H1 (cell line): ENCODE results near the gene ALPL. TPM values are rescaled to one million over a fixed set of nuclear protein-coding genes. Genes with fewer than 3 reads are reported as not detected.

Experiments
- CTCF ChIA-PET: fragments of 300-600 bp; sonication (Branson Sonifier 250); formaldehyde crosslinking; loops from one replicate; lab custom pipeline; 2021; ENCODE audit not compliant: partially characterized antibody; lab: Charles Lee
- POLR2A ChIA-PET: fragments of 300-600 bp; sonication (Branson Sonifier 250); formaldehyde crosslinking; loops from one replicate; lab custom pipeline; 2021; ENCODE audit warnings: inconsistent platforms; ENCODE audit not compliant: partially characterized antibody; lab: Charles Lee
- DNase-seq, 2 experiments: peaks; one replicate each; pipeline versions ENCODE4 v3.0.0 to v3.0.0-alpha.2; 2010 to 2022; ENCODE audit warnings: low spot score in 2 of 2, low read depth in 1 of 2, mixed read lengths in 1 of 2
- FAIRE-seq: peaks from 2 replicates; lab custom pipeline; 2011; peaks lifted over from hg19 to GRCh38; lab: Jason Lieb, UNC
- H2AFZ ChIP-seq: 2 replicates; pipeline ENCODE4 v1.8.1; 2012; ENCODE audit warnings: low read length, inconsistent platforms
- H2AK5ac ChIP-seq: 2 replicates; pipeline ENCODE4 v1.6.1; 2013; ENCODE audit warnings: low read depth, low read length
- H2BK120ac ChIP-seq: replicated peaks from 2 replicates; pipeline ENCODE3; 2013; ENCODE audit warnings: low read depth, low read length, inconsistent platforms
- H2BK12ac ChIP-seq: 2 replicates; pipeline ENCODE4 v1.6.1; 2013; ENCODE audit warnings: low read depth, low read length
- H2BK15ac ChIP-seq: 2 replicates; pipeline ENCODE4 v1.6.1; 2013; ENCODE audit warnings: low read length
- H2BK20ac ChIP-seq: 2 replicates; pipeline ENCODE4 v1.6.1; 2013; ENCODE audit warnings: low read length
- H2BK5ac ChIP-seq: 2 replicates; pipeline ENCODE4 v1.6.1; 2013; ENCODE audit warnings: low read depth, low read length
- H3K14ac ChIP-seq: 2 replicates; pipeline ENCODE4 v1.6.1; 2013; ENCODE audit warnings: inconsistent platforms; ENCODE audit not compliant: insufficient read length
- H3K18ac ChIP-seq: 2 replicates; pipeline ENCODE4 v1.6.1; 2013; ENCODE audit warnings: low read length; ENCODE audit errors: extremely low read depth
- H3K23ac ChIP-seq: 2 replicates; pipeline ENCODE4 v1.6.1; 2013; ENCODE audit warnings: inconsistent platforms; ENCODE audit not compliant: insufficient read length
- H3K23me2 ChIP-seq: 2 replicates; pipeline ENCODE4 v1.6.1; 2013; ENCODE audit warnings: low read depth, low read length
- H3K27ac ChIP-seq: 2 replicates; pipeline ENCODE4 v1.6.1; 2011; ENCODE audit warnings: low read depth, low read length, inconsistent platforms
- H3K27me3 ChIP-seq, 4 experiments: replicated peaks in 1 of 4; 1 replicate in 1 of 4; 2 replicates in 3 of 4; pipeline versions ENCODE4 v1.6.1 to v1.8.1; 2011 to 2013; ENCODE audit warnings: low read length in 3 of 4, mild to moderate bottlenecking in 3 of 4, inconsistent platforms in 2 of 4, mixed read lengths in 2 of 4, moderate library complexity in 1 of 4; ENCODE audit not compliant: control insufficient read depth in 3 of 4, insufficient read depth in 3 of 4; ENCODE audit errors: extremely low read depth in 1 of 4
- H3K36me3 ChIP-seq, 4 experiments: 2 replicates each; pipeline versions ENCODE4 v1.6.1 to v1.8.1; 2011 to 2013; ENCODE audit warnings: mild to moderate bottlenecking in 4 of 4, low read length in 3 of 4, moderate library complexity in 2 of 4, control low read depth in 1 of 4, inconsistent platforms in 1 of 4; ENCODE audit not compliant: insufficient read depth in 4 of 4, control insufficient read depth in 2 of 4
- H3K4ac ChIP-seq: replicated peaks from 2 replicates; pipeline ENCODE3; 2013; ENCODE audit warnings: low read length, low read depth, mixed read lengths, inconsistent platforms; ENCODE audit not compliant: insufficient read length
- H3K4me1 ChIP-seq, 4 experiments: replicated peaks in 1 of 4; 1 replicate in 1 of 4; 2 replicates in 3 of 4; pipeline versions ENCODE4 v1.6.1 to v1.8.1; 2011 to 2013; ENCODE audit warnings: low read length in 3 of 4, inconsistent platforms in 2 of 4, mixed read lengths in 1 of 4; ENCODE audit not compliant: insufficient read depth in 4 of 4, control insufficient read depth in 3 of 4
- H3K4me2 ChIP-seq, 2 experiments: 2 replicates each; pipeline versions ENCODE4 v1.6.1 to v1.8.1; 2011 to 2013; ENCODE audit warnings: low read depth in 2 of 2, low read length in 2 of 2, control low read depth in 1 of 2, inconsistent platforms in 1 of 2, mild to moderate bottlenecking in 1 of 2; ENCODE audit not compliant: insufficient read depth in 1 of 2
- H3K4me3 ChIP-seq, 4 experiments: fragments of 200-600, 300-600 bp in 1 of 4; sonication (generic), shearing (Covaris generic), sonication (Bioruptor Twin) in 1 of 4; 2 replicates each; pipeline versions ENCODE4 v1.5.1 to v1.8.1; 2011 to 2016; ENCODE audit warnings: low read length in 4 of 4, low read depth in 3 of 4, control low read depth in 2 of 4, inconsistent platforms in 2 of 4, mild to moderate bottlenecking in 2 of 4, mixed read lengths in 1 of 4, moderate library complexity in 1 of 4; ENCODE audit not compliant: insufficient read depth in 2 of 4; ENCODE audit errors: extremely low read depth in 1 of 4
- H3K56ac ChIP-seq: replicated peaks from 2 replicates; pipeline ENCODE3; 2013; ENCODE audit warnings: low read depth, mild to moderate bottlenecking, mixed read lengths, low read length, inconsistent platforms; ENCODE audit not compliant: insufficient read length
- H3K79me1 ChIP-seq: 2 replicates; pipeline ENCODE4 v1.6.1; 2013; ENCODE audit warnings: low read depth, low read length, control low read depth
- H3K79me2 ChIP-seq, 2 experiments: 2 replicates each; pipeline versions ENCODE4 v1.6.1 to v1.8.1; 2012 to 2013; ENCODE audit warnings: low read length in 2 of 2, mild to moderate bottlenecking in 2 of 2, inconsistent platforms in 1 of 2; ENCODE audit not compliant: insufficient read depth in 2 of 2, control insufficient read depth in 1 of 2
- H3K9ac ChIP-seq, 4 experiments: replicated peaks in 1 of 4; 1 replicate in 1 of 4; 2 replicates in 3 of 4; pipeline versions ENCODE4 v1.6.1 to v1.8.1; 2011 to 2013; ENCODE audit warnings: low read depth in 3 of 4, low read length in 3 of 4, control low read depth in 2 of 4, mild to moderate bottlenecking in 2 of 4, moderate library complexity in 2 of 4, inconsistent platforms in 1 of 4; ENCODE audit errors: extremely low read depth in 1 of 4
- H3K9me3 ChIP-seq, 2 experiments: 2 replicates each; pipeline versions ENCODE4 v1.6.1 to v1.8.1; 2012 to 2013; ENCODE audit warnings: mild to moderate bottlenecking in 2 of 2, moderate library complexity in 2 of 2, control low read depth in 1 of 2, inconsistent platforms in 1 of 2, low read depth in 1 of 2, low read length in 1 of 2, mixed read lengths in 1 of 2; ENCODE audit not compliant: insufficient read depth in 2 of 2
- H4K20me1 ChIP-seq, 2 experiments: replicated peaks in 1 of 2; 2 replicates each; pipeline versions ENCODE3 to v1.8.1; 2011 to 2013; ENCODE audit warnings: inconsistent platforms in 2 of 2, low read length in 2 of 2, mild to moderate bottlenecking in 1 of 2; ENCODE audit not compliant: insufficient read depth in 2 of 2, control insufficient read depth in 1 of 2
- H4K5ac ChIP-seq: 2 replicates; pipeline ENCODE4 v1.6.1; 2013; ENCODE audit warnings: low read length, low read depth, mixed read lengths, inconsistent platforms; ENCODE audit not compliant: insufficient read length
- H4K8ac ChIP-seq: 2 replicates; pipeline ENCODE4 v1.8.0; 2013; ENCODE audit warnings: mild to moderate bottlenecking, moderate library complexity, low read length, inconsistent platforms; ENCODE audit not compliant: insufficient read depth; ENCODE audit errors: extremely low read depth
- H4K91ac ChIP-seq: replicated peaks from 2 replicates; pipeline ENCODE3; 2013; ENCODE audit warnings: low read length, mixed read lengths, inconsistent platforms; ENCODE audit not compliant: insufficient read length
- RAD21 ChIP-seq, 2 experiments: IDR thresholded peaks in 1 of 2; conservative IDR thresholded peaks in 1 of 2; 2 replicates each; pipeline ENCODE4 v1.6.1; 2011; ENCODE audit warnings: low read depth in 2 of 2, low read length in 2 of 2, improper control_type of control experiment in 1 of 2, inconsistent platforms in 1 of 2, mild to moderate bottlenecking in 1 of 2, moderate library complexity in 1 of 2
- SAP30 ChIP-seq: fragments of 300-600 bp; sonication (generic); IDR thresholded peaks from 2 replicates; pipeline ENCODE4 v1.7.1; 2012; ENCODE audit warnings: low read length, moderate library complexity, mild to moderate bottlenecking, inconsistent platforms; ENCODE audit not compliant: insufficient read depth, insufficient replicate concordance
- SP1 ChIP-seq: IDR thresholded peaks from 2 replicates; pipeline ENCODE4 v1.6.1; 2011; ENCODE audit warnings: low read depth, low read length
- TAF1 ChIP-seq: IDR thresholded peaks from 2 replicates; pipeline ENCODE4 v1.6.1; 2011; ENCODE audit warnings: mild to moderate bottlenecking, low read depth, low read length
- TAF7 ChIP-seq: optimal IDR thresholded peaks from 2 replicates; pipeline ENCODE3; 2011; ENCODE audit warnings: low read depth, mild to moderate bottlenecking, inconsistent platforms, low read length, moderate library complexity, borderline replicate concordance
- TEAD4 ChIP-seq: IDR thresholded peaks from 2 replicates; pipeline ENCODE4 v1.6.1; 2012; ENCODE audit warnings: low read depth, low read length, inconsistent platforms, mixed read lengths
- WGBS, 2 experiments: shearing (Covaris generic) in 1 of 2; methylation state at CpG; one replicate each; pipeline versions ENCODE4 v1.1.6 to v1.1.7; 2013 to 2015; ENCODE audit warnings: low lambda C conversion rate in 2 of 2, mixed read lengths in 2 of 2, inconsistent platforms in 1 of 2, low coverage in 1 of 2, missing lambda C conversion rate in 1 of 2; ENCODE audit not compliant: insufficient replicate concordance in 2 of 2, insufficient coverage in 1 of 2, insufficient read length in 1 of 2; ENCODE audit errors: extremely low coverage in 1 of 2, missing lambda C conversion rate in 1 of 2; 5-methylcytosine and 5-hydroxymethylcytosine counted together
- polyA plus RNA-seq, 7 experiments: library from polyadenylated mRNA; depleted of rRNA in 3 of 7; stranded (reverse) in 5 of 7; unstranded in 2 of 7; fragments of >200 nt in 5 of 7; fragments of 200-250 nt in 2 of 7; gene quantifications; 1 replicate in 5 of 7; 2 replicates in 1 of 7; 4 replicates in 1 of 7; pipeline versions ENCODE4 v1.2.1 to v1.2.3, GENCODE V29; 2011 to 2013; ENCODE audit warnings: missing spikeins in 2 of 7, mixed read lengths in 2 of 7
- total RNA-seq: library from RNA; stranded (reverse); fragmentation: NEBNext Ultra II Directional; extraction: Animal tissue kit (Norgen Biotek cat#: 25700); gene quantifications from 2 replicates; pipeline ENCODE4 v1.2.1, GENCODE V29; 2021

ALPL gene
- total and polyA plus RNA-seq, 2 of the 8 experiments (the other 6 are each of a cell fraction or from before 2014, with no cell fraction given) = 175 to 362 TPM

- FAIRE-seq = no peak
- WGBS, 2 experiments = 86% methylated on average over 4 of the region's 8 CpGs; no CpG with 5 or more reads in 1 of the 2 experiments
Measured at GRCh38 chr1:21565285-21565684, 56.1 kb downstream of the ALPL start.

More at GRCh38 chr1:21565285-21565684, 56.1 kb downstream of the ALPL start:
- H2BK120ac ChIP-seq = no peak overlapping the region
- CTCF ChIA-PET = interaction anchor here (0.7 to 1.2 kb wide), 6 partner anchors 10 to 310 kb away, joined by 3 to 4 read pairs (median 3); no protein-coding TSS in a partner anchor
- peaks cover 3% of the 10 kb centered on the region; the same call in 1 of the 2 replicates for H3K79me1 ChIP-seq
- no peaks in the 10 kb centered on the region for H3K79me2 ChIP-seq
- no peaks in the 10 kb centered on the region for H3K27me3 ChIP-seq
- H3K14ac ChIP-seq = no peak overlapping the region
- no peak overlapping the region for H3K4me3 ChIP-seq
- H2BK15ac ChIP-seq = no peak overlapping the region
- no peak overlapping the region for H2BK5ac ChIP-seq
- DNase-seq = no peak
- H3K23me2 ChIP-seq = no peaks in the 10 kb centered on the region
- H4K91ac ChIP-seq = no peak overlapping the region
- H3K9me3 ChIP-seq = no peaks in the 10 kb centered on the region
- H2AK5ac ChIP-seq = no peak overlapping the region
- H4K5ac ChIP-seq = no peak overlapping the region
- no peak overlapping the region for H3K4me2 ChIP-seq
- no peaks in the 10 kb centered on the region; a peak in 3 of 7 replicates for H3K4me1 ChIP-seq
- POLR2A ChIA-PET = no interaction called here
- no peak overlapping the region for H3K27ac ChIP-seq
- H3K18ac ChIP-seq = no peak overlapping the region
- no peak overlapping the region for H2AFZ ChIP-seq
- peaks cover 2 to 10% of the 10 kb centered on the region in 2 experiments for H4K20me1 ChIP-seq
- no peak overlapping the region for H4K8ac ChIP-seq
- TF ChIP-seq TAF7 = no peak
- no peak for TF ChIP-seq RAD21 (IDR thresholded peaks at IDR 0.05 in 1 of 2, conservative IDR thresholded peaks at IDR 0.05 in 1 of 2; ENCODE audit: low read depth in 2 of 2, low read length in 2 of 2)
- TF ChIP-seq TEAD4 = no peak
- no peak for TF ChIP-seq TAF1
- TF ChIP-seq SP1 = no peak
- TF ChIP-seq SAP30 = no peak
- H2BK12ac ChIP-seq = no peak overlapping the region
- H2BK20ac ChIP-seq = no peak overlapping the region
- H3K23ac ChIP-seq = no peak overlapping the region
- H3K56ac ChIP-seq = no peak overlapping the region
- H3K4ac ChIP-seq = no peak overlapping the region
- no peak overlapping the region for H3K9ac ChIP-seq
- H3K36me3 ChIP-seq = peaks cover 0 to 13% (median 3%) of the 10 kb centered on the region in 4 experiments; a peak in 5 of 8 replicates
